ENCODE measurements around the gene FEZ2. TPM values are rescaled to one million over a fixed set of nuclear protein-coding genes. Genes with fewer than 3 reads are reported as not detected.

Gene FEZ2, protein sequence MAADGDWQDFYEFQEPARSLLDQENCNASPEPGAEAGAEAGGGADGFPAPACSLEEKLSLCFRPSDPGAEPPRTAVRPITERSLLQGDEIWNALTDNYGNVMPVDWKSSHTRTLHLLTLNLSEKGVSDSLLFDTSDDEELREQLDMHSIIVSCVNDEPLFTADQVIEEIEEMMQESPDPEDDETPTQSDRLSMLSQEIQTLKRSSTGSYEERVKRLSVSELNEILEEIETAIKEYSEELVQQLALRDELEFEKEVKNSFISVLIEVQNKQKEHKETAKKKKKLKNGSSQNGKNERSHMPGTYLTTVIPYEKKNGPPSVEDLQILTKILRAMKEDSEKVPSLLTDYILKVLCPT
- 18.1 TPM for total RNA-seq
- 1 to 10 TPM; 3.3 to 5.0 (median 4.2) TPM for polyA plus RNA-seq

DNA sequence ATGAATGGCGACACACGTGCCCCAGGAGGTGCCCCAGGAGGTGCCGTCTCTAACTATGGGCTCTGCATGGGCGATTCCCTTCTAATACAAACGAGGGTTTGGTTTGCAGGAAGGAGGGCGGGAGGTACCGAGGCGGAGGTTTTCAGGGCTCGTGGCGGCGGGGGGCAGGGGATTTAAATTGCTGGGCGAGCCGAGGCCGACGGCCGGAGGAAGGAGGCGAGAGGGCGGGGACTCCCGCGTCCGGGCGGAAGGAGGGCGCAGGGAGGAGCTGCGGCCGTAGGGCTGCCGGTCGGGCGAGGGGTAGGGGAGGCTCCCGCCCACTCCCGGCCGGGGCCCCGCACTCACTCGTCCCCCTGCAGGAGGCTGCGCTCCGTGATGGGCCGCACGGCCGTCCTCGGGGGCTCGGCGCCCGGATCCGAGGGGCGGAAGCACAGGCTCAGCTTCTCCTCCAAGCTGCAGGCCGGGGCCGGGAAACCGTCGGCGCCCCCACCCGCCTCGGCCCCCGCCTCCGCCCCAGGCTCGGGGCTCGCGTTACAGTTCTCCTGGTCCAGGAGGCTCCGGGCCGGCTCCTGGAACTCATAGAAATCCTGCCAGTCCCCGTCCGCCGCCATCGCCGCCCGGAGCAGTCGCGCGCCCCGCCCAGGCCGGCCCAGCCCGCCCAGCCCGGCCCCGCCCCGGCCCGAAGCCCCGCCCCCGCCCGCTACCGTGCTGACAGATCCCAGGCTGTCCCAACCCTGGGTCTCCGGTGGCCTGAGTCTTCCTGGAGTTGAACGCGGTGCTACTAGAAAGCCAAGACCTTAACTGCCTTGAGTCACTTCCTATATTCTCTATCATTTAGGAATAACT, at the start of gene FEZ2:
FEZ2 (minus strand) TSS at position 637 of the 846 bp plus-strand sequence; CDS start at position 611, 26 bp downstream.
- Histone ChIP-seq H3K9me3 (ENCODE audit: control insufficient read depth in 2 of 2, low read length in 2 of 2) (no peaks in the 10 kb centered on the region), H3K4me3 (ENCODE audit: low read depth, low read length) (peak within 1 kb of the TSS; percentile 87), H3K4me1 (ENCODE audit: control insufficient read depth, insufficient read depth, low read length, poor library complexity, severe bottlenecking) (peaks cover 18% of the 10 kb centered on the region), H3K27ac (ENCODE audit: insufficient read depth, low read length, poor library complexity, severe bottlenecking) (peak within 1 kb of the TSS; percentile 55), H3K36me3 (ENCODE audit: control insufficient read depth, insufficient read depth, low read length) (no peaks in the 10 kb centered on the region), H3K27me3 (ENCODE audit: control insufficient read depth, insufficient read depth, low read length) (no peaks in the 10 kb centered on the region)
- H3K27ac Mint-ChIP-seq, result peak within 1 kb of the TSS; percentile 70 to 89 (median 87)
- H3K9me3 Mint-ChIP-seq, result no peaks in the 10 kb centered on the region
- H3K36me3 Mint-ChIP-seq, result no peaks in the 10 kb centered on the region
- ATAC-seq (ENCODE audit: low read depth in 2 of 2) (peak; percentile 83 to 86), DNase-seq (peak; percentile 44 to 83 (median 50))
- H3K27me3 Mint-ChIP-seq, result no peaks in the 10 kb centered on the region
- H3K4me3 Mint-ChIP-seq, result peak within 1 kb of the TSS; percentile 88 to 97 (median 95)
- peaks cover 23 to 48% (median 26%) of the 10 kb centered on the region in 4 donors for H3K4me1 Mint-ChIP-seq

GRCh38 chr2:36634981-36635597, 37.1 kb upstream of the FEZ2 start:
- Mint-ChIP-seq H3K4me3 (no peak overlapping the region), H3K9me3 (peaks cover 0 to 12% (median 0%) of the 10 kb centered on the region in 7 donors)

DNA sequence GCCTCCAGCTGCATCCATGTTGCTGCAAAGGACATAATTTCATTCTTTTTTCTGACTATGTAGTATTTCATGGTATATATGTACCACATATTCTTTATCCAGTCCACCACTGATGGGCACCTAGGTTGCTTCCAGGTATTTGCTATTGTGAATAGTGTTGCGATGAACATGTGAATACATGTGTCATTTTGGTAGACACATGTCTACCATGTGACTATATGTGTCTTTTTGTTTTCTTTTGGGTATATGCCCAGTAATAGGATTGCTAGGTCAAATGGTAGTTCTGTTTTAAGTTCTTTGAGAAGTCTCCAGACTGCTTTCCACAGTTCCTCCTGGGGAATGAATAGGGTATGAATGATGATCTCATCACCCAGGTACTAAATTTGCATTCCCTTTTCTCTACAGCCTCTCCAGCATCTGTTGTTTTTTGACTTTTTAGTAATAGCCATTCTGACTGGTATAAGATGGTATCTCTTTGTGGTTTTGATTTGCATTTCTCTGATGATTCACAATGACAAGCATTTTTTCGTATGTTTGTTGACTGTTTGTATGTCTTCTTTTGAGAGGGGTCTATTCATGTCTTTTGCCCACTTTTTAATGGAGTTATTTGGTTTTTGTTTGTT, 35.6 kb upstream of the FEZ2 start:
- ATAC-seq (ENCODE audit: low read depth in 2 of 2) (no peak), DNase-seq (no peak)
- Mint-ChIP-seq H3K36me3 (no peaks in the 10 kb centered on the region), H3K4me1 (no peaks in the 10 kb centered on the region), H3K9me3 (peaks cover 0 to 10% (median 0%) of the 10 kb centered on the region in 7 donors), H3K27me3 (peaks cover 13% of the 10 kb centered on the region), H3K27ac (no peak overlapping the region), H3K4me3 (no peak overlapping the region)
- Histone ChIP-seq H3K4me1 (ENCODE audit: control insufficient read depth, insufficient read depth, low read length, poor library complexity, severe bottlenecking) (no peaks in the 10 kb centered on the region), H3K36me3 (ENCODE audit: control insufficient read depth, insufficient read depth, low read length) (no peaks in the 10 kb centered on the region), H3K4me3 (ENCODE audit: low read depth, low read length) (no peak overlapping the region), H3K27ac (ENCODE audit: insufficient read depth, low read length, poor library complexity, severe bottlenecking) (no peak overlapping the region), H3K9me3 (ENCODE audit: control insufficient read depth in 2 of 2, low read length in 2 of 2) (no peaks in the 10 kb centered on the region), H3K27me3 (ENCODE audit: control insufficient read depth, insufficient read depth, low read length) (peaks cover 3% of the 10 kb centered on the region)

More at GRCh38 chr2:36634981-36635597, 37.1 kb upstream of the FEZ2 start:
- H3K4me1 Mint-ChIP-seq, result no peaks in the 10 kb centered on the region
- no peaks in the 10 kb centered on the region for H3K36me3 Mint-ChIP-seq
- no peaks in the 10 kb centered on the region for H3K4me1 ChIP-seq (ENCODE audit: control insufficient read depth, insufficient read depth, low read length, poor library complexity, severe bottlenecking)
- no peaks in the 10 kb centered on the region for H3K36me3 ChIP-seq (ENCODE audit: control insufficient read depth, insufficient read depth, low read length)
- H3K27me3 ChIP-seq (ENCODE audit: control insufficient read depth, insufficient read depth, low read length), result peaks cover 3% of the 10 kb centered on the region
- H3K27me3 Mint-ChIP-seq, result peaks cover 13% of the 10 kb centered on the region
- H3K9me3 ChIP-seq (ENCODE audit: control insufficient read depth in 2 of 2, low read length in 2 of 2), result no peaks in the 10 kb centered on the region
- H3K4me3 ChIP-seq (ENCODE audit: low read depth, low read length), result no peak overlapping the region
- H3K27ac ChIP-seq (ENCODE audit: insufficient read depth, low read length, poor library complexity, severe bottlenecking), result no peak overlapping the region
- no peak overlapping the region for H3K27ac Mint-ChIP-seq
- ATAC-seq (ENCODE audit: low read depth in 2 of 2) (no peak), DNase-seq (no peak)

DNA sequence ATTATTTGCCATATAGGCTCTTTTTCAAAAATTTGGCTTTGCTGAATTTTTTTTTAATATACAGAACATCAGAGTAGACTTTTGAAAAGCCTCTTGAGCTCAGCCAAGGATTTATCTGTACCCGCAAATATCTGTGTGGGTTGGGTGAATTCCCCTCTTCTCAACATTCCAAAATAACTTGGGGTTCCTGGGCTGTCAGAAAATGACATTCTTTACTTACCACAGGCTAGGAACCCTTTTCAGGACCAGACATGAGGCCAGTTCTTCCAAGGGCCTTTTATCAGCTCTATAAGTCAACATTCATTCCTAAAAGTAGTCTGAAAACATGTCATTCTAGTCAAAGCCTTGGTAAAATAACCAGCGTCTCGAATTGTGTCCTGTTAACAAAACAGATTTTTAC, 28.8 kb upstream of the FEZ2 start:
- ATAC-seq (ENCODE audit: low read depth in 2 of 2), result no peak
- H3K27me3 ChIP-seq (ENCODE audit: control insufficient read depth, insufficient read depth, low read length), result peaks cover 6% of the 10 kb centered on the region

DNA sequence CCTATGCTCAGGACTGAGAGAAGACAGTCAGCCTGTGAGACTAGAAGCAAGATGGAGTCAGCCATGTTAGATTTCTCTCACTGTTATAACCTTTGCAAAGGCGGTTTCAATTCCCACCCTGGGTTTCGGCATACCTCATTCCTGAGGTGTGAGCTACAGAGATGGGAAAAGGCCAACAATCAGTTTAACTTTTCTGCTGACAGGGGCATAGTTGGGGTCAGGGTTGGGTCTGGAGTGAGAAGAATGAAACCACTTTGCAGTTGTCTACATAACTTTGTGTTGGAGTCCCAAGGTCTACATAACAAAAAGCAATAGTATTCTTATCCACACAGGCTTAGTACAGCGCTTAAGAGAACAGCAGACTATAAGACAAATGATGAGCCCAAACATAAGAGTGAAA, 28.1 kb upstream of the FEZ2 start:
- DNase-seq (no peak), ATAC-seq (ENCODE audit: low read depth in 2 of 2) (no peak)
- no peaks in the 10 kb centered on the region for H3K36me3 ChIP-seq (ENCODE audit: control insufficient read depth, insufficient read depth, low read length)
- H3K9me3 ChIP-seq (ENCODE audit: control insufficient read depth in 2 of 2, low read length in 2 of 2), result peaks cover 5 to 8% of the 10 kb centered on the region in 2 experiments
- H3K4me1 Mint-ChIP-seq, result no peaks in the 10 kb centered on the region
- peaks cover 0 to 5% (median 2%) of the 10 kb centered on the region in 7 donors for H3K9me3 Mint-ChIP-seq
- H3K27ac ChIP-seq (ENCODE audit: insufficient read depth, low read length, poor library complexity, severe bottlenecking), result no peak overlapping the region
- H3K27me3 ChIP-seq (ENCODE audit: control insufficient read depth, insufficient read depth, low read length), result peaks cover 6% of the 10 kb centered on the region
- peaks cover 5% of the 10 kb centered on the region for H3K36me3 Mint-ChIP-seq
- H3K27me3 Mint-ChIP-seq, result peaks cover 11% of the 10 kb centered on the region
- no peak overlapping the region for H3K27ac Mint-ChIP-seq
- H3K4me3 Mint-ChIP-seq, result no peak overlapping the region
- H3K4me3 ChIP-seq (ENCODE audit: low read depth, low read length), result no peak overlapping the region
- no peaks in the 10 kb centered on the region for H3K4me1 ChIP-seq (ENCODE audit: control insufficient read depth, insufficient read depth, low read length, poor library complexity, severe bottlenecking)

More for the DNA sequence above, 28.8 kb upstream of the FEZ2 start:
- H3K27ac ChIP-seq (ENCODE audit: insufficient read depth, low read length, poor library complexity, severe bottlenecking), result no peak overlapping the region
- H3K36me3 ChIP-seq (ENCODE audit: control insufficient read depth, insufficient read depth, low read length), result no peaks in the 10 kb centered on the region
- H3K4me1 Mint-ChIP-seq, result no peaks in the 10 kb centered on the region
- peak overlapping the region in 1 of 4 donors; percentile 80 for H3K4me3 Mint-ChIP-seq
- no peak overlapping the region for H3K4me3 ChIP-seq (ENCODE audit: low read depth, low read length)
- H3K27me3 Mint-ChIP-seq, result peaks cover 10% of the 10 kb centered on the region
- no peak overlapping the region for H3K27ac Mint-ChIP-seq
- H3K9me3 Mint-ChIP-seq, result peaks cover 0 to 5% (median 2%) of the 10 kb centered on the region in 7 donors
- no peaks in the 10 kb centered on the region for H3K4me1 ChIP-seq (ENCODE audit: control insufficient read depth, insufficient read depth, low read length, poor library complexity, severe bottlenecking)
- H3K36me3 Mint-ChIP-seq, result peaks cover 5% of the 10 kb centered on the region
- no peak for DNase-seq
- H3K9me3 ChIP-seq (ENCODE audit: control insufficient read depth in 2 of 2, low read length in 2 of 2), result peaks cover 5 to 8% of the 10 kb centered on the region in 2 experiments

DNA sequence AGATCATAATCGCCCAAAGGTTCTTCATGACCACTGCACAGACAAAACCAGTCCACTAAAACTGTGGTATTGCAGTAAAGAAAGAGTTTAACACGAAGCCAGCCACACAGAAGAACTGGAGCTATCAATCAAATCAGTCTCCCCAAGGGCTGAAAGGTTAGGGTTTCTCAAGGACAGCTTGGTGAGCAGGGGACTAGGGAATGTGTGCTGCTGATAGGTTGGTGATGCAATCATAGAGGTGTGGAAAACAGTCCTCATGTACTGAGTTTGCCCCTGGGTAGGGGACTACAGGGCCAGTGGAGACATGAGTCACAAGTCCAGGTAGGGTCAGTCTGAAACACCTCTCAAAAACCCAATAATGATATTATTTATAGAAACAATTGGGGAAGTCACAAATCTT, 27.3 kb upstream of the FEZ2 start:
- no peak for DNase-seq
- H3K4me3 ChIP-seq (ENCODE audit: low read depth, low read length), result no peak overlapping the region
- no peak overlapping the region for H3K4me3 Mint-ChIP-seq
- no peak overlapping the region for H3K27ac ChIP-seq (ENCODE audit: insufficient read depth, low read length, poor library complexity, severe bottlenecking)
- H3K27ac Mint-ChIP-seq, result no peak overlapping the region
- H3K9me3 Mint-ChIP-seq, result peaks cover 0 to 5% (median 2%) of the 10 kb centered on the region in 7 donors
- no peaks in the 10 kb centered on the region for H3K4me1 ChIP-seq (ENCODE audit: control insufficient read depth, insufficient read depth, low read length, poor library complexity, severe bottlenecking)
- peaks cover 14% of the 10 kb centered on the region for H3K27me3 Mint-ChIP-seq
- H3K4me1 Mint-ChIP-seq, result no peaks in the 10 kb centered on the region
- H3K36me3 Mint-ChIP-seq, result peaks cover 5% of the 10 kb centered on the region
- H3K36me3 ChIP-seq (ENCODE audit: control insufficient read depth, insufficient read depth, low read length), result no peaks in the 10 kb centered on the region
- H3K27me3 ChIP-seq (ENCODE audit: control insufficient read depth, insufficient read depth, low read length), result peaks cover 6% of the 10 kb centered on the region
- ATAC-seq (ENCODE audit: low read depth in 2 of 2), result no peak
- peaks cover 5 to 8% of the 10 kb centered on the region in 2 experiments for H3K9me3 ChIP-seq (ENCODE audit: control insufficient read depth in 2 of 2, low read length in 2 of 2)

DNA sequence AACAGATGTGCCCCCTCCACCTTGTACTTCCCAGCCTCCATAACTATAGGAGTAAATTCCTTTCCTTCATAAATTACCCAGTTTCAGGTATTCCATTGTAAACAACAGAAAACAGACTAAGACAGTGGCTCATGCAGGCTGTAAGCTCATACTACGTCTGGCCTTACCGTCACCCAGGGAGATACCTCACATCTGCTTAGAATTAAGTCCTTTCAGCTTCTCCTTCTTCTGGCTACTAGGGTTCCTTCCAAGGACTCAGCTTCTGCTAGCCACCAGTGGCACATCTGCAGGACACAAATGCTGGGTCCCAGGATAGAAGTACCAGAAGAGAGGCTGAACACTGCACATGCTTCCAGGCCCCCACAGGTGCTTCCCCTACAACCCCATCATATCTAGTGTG, 22.4 kb upstream of the FEZ2 start:
- Histone ChIP-seq H3K36me3 (ENCODE audit: control insufficient read depth, insufficient read depth, low read length) (no peaks in the 10 kb centered on the region), H3K4me1 (ENCODE audit: control insufficient read depth, insufficient read depth, low read length, poor library complexity, severe bottlenecking) (no peaks in the 10 kb centered on the region), H3K27me3 (ENCODE audit: control insufficient read depth, insufficient read depth, low read length) (peaks cover 6% of the 10 kb centered on the region), H3K27ac (ENCODE audit: insufficient read depth, low read length, poor library complexity, severe bottlenecking) (no peak overlapping the region), H3K9me3 (ENCODE audit: control insufficient read depth in 2 of 2, low read length in 2 of 2) (peaks cover 3 to 4% of the 10 kb centered on the region in 2 experiments), H3K4me3 (ENCODE audit: low read depth, low read length) (no peak overlapping the region)
- peaks cover 28% of the 10 kb centered on the region for H3K27me3 Mint-ChIP-seq
- H3K27ac Mint-ChIP-seq, result no peak overlapping the region
- no peak for ATAC-seq (ENCODE audit: low read depth in 2 of 2)
- no peak for DNase-seq
- H3K4me3 Mint-ChIP-seq, result no peak overlapping the region
- no peaks in the 10 kb centered on the region for H3K36me3 Mint-ChIP-seq
- peaks cover 0 to 4% (median 2%) of the 10 kb centered on the region in 7 donors for H3K9me3 Mint-ChIP-seq
- no peaks in the 10 kb centered on the region for H3K4me1 Mint-ChIP-seq

Measured in CD4-positive, CD25-positive, alpha-beta regulatory T cell (primary cell).